Vagina (tissue), 2 donors: Measurements from ENCODE around the gene POTEG.
"Not testable (repeated sequence)": the region's sequence is repeated elsewhere in the genome, so short reads cannot be mapped to it uniquely, and the experiment has no call there.

Experiments used
- POLR2A ChIP-seq, 2 donors: fragments of 450-650 bp; IDR thresholded peaks; one replicate each; pipeline ENCODE4 v1.6.1; 2017; ENCODE audit warnings: antibody characterized with exemption in 2 of 2, mild to moderate bottlenecking in 2 of 2, moderate library complexity in 2 of 2
- TF ChIP-seq, protein P1 (sequence below), 3 experiments: fragments of 450-650 bp in 2 of 3; fragments of 200-600 bp in 1 of 3; sonication (generic) in 1 of 3; IDR thresholded peaks; one replicate each; pipeline ENCODE4 v1.5.1; 2017 to 2019; ENCODE audit warnings: antibody characterized with exemption in 3 of 3, mild to moderate bottlenecking in 2 of 3, moderate library complexity in 2 of 3

DNA sequence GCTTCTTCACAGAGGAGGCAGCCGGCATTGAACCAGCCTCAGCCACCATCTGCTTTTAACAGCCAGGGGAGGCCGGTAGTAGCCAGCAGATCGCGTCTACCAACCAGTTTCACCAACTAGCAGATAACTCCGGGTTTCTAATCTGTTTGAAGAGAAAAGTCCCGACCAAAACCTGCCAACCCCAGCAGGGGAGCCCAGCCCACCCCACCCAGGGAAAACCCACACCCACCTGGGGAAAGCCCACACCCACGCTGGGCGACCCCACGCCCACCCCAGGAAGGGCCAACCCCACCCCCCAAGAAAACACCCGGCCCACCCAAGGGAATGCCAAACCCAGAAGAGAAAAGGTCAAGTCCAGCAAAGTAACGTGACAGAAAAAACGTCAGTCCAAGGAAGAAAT, at the start of gene POTEG:
- TF ChIP-seq, protein P1, sequence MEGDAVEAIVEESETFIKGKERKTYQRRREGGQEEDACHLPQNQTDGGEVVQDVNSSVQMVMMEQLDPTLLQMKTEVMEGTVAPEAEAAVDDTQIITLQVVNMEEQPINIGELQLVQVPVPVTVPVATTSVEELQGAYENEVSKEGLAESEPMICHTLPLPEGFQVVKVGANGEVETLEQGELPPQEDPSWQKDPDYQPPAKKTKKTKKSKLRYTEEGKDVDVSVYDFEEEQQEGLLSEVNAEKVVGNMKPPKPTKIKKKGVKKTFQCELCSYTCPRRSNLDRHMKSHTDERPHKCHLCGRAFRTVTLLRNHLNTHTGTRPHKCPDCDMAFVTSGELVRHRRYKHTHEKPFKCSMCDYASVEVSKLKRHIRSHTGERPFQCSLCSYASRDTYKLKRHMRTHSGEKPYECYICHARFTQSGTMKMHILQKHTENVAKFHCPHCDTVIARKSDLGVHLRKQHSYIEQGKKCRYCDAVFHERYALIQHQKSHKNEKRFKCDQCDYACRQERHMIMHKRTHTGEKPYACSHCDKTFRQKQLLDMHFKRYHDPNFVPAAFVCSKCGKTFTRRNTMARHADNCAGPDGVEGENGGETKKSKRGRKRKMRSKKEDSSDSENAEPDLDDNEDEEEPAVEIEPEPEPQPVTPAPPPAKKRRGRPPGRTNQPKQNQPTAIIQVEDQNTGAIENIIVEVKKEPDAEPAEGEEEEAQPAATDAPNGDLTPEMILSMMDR (IDR thresholded peaks at IDR 0.05): not testable (repeated sequence)
- TF ChIP-seq POLR2A (IDR thresholded peaks at IDR 0.05): not testable (repeated sequence)
